HG02610 (cell line): ENCODE results near the gene DNAI2.

Source experiments
- ATAC-seq: cut with Tn5 transposase; IDR thresholded peaks from one replicate; pipeline ENCODE4 v1.9.1; 2021; ENCODE audit warnings: mild to moderate bottlenecking, moderate library complexity; ENCODE audit not compliant: unreplicated experiment

DNAI2 gene

DNA sequence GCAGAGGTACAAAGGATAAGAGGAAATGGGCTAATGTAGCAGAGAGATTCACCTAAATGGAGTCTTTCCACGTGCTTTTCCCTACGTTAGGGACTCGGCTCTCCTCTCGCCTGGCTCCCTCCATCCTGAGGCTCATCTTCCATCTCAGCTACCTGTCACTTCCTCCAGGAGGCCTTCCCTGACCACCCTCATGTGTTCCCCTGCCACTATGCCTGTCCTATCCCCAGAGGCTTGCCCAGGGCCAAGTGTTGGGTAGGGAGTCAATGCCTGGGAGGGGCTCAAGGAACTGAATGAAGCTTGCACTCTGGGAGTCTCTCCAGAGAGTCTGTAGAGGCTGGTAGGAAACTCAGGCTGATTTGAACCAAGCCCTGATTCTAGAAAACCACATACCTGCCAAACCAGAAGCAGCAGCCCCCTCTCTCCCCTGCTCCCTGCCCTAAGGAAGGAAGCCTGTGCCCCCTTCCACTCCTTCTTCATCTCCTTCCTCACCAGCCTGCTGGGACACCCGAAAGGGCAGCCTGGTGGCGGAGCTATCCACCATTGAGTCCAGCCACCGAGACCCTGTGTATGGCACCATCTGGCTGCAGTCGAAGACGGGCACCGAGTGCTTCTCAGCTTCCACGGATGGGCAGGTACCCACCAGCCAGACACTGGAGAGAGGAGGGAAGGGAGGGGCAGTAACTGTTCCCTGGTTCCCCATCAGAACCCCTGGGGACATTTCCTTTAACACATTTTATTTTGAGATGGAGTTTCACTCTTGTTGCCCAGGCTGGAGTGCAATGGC, 25.4 kb downstream of the DNAI2 start:
- ATAC-seq, result no peak

DNA sequence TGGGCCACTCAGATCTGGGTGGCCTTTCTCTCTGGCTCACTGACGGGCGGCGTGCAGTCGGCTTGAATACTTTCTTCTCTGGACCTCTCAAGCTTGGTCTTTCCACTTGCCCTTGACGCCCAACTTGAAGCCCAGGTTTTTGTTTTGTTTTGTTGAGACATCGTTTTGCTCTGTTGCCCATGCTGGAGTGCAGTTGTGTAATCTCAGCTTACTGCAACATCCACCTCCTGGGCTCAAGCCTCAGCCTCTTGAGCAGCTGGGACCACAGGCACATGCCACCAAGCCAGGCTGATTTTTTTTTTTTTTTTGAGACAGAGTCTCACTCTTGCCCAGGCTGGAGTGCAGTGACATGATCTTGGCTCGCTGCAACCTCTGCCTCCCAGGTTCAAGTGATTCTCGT, 29.3 kb downstream of the DNAI2 start:
- no peak for ATAC-seq

DNA sequence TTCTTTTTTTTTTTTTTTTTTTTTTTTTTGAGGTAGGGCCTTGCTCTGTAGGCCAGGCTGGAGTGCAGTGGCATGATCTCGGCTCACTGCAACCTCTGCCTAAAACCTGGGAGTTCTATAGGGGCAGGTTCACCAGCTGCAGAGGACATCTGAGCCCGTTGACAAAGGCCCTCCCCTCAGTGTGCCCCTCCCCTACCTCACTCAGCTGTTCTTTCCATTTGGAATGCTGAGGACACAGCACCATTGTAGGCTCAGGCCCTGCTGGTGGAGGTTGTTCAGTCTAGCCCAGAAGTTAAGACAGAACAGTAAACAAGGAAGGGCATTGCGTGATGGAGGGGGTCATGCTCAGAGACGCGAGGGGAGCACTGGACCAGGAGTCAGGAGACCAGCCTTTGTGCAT, 30.1 kb downstream of the DNAI2 start:
- no peak for ATAC-seq

DNA sequence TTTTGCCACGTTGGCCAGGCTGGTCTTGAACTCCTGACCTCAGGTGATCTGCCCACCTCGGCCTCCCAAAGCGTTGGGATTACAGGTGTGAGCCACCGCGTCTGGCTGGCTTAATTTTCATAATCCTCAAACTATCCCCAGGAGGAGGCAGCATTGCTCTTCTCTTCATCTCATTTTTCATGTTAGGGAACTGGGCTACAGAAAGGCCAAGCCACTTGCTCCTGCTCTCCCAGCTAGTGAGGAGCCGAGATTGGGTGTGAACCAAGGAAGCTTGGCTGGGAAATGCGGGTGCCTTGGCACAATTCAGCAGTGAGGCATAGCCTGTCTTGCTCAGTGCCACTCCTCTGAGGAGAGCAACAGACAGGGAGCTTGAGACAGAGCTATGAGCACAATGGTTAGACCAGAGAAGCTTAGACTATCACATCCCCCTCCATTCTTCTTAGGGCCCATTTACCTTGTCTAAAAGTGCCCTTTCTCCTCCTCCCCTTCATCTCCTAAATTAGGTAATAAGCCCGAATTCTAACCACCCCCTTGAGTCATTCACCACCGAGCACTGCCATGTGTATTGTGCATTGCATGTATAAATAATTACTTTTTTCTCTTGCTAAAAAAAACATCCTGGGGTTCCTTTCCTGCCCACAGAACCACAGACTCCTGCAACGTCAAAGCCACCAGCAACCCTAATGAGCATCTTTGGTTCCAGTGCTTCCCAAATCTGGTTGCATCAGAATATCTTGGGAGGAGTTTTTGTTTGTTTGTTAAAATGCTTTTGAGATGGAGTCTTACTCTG, 32.0 kb downstream of the DNAI2 start:
- no peak for ATAC-seq

DNA sequence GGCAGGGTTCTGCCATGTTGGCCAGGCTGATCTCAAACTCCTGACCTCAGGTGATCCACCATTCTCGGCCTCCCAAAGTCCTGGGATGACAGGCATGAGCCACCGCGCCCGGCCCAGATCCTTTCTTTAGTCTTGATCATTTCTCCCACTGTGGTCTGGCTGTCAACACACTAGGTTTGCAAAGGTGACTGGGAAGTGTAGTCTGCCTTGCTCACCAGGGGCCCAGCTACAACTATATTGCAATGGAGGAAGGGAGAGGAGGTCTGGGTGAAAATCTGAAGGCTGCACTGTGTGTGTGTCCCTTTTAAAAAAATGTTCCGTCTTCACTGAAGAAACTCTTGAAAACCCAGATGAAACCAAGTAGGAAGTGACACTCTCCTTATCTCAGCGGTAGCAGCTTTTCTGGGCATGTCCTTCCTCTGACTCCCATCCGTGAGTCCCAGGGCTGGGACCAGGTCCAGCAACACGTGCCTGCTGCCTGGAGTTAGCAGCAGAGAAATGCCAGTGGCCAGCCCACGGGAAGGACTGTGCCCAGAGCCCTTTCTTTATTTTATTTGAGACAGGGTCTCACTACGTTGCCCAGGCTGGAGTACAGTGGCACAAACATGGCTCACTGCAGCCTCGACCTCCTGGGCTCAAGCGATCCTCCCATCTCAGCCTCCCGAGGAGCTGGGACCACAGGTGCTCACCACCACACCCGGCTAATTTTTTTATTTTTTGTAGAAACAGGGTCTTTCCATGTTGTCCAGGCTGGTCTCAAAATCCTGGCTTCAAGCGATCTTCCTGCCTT, 34.1 kb downstream of the DNAI2 start:
- no peak for ATAC-seq

DNA sequence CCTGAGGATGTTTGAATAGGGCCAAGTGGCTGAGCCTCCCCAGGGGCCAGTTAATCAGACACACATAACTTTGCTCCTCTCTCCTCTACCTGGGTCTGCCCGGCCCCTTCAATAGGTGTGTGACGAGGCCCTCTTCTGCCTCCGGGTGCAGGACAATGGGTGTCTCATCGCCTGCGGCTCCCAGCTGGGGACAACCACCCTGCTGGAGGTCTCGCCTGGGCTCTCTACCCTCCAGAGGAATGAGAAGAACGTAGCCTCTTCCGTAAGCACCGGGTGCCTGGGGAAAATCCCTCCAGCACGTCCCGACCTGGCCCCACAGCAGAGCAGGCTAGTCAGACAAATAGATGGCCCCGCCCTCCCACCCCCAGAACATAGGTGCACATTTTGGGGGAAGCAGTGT, 35.9 kb downstream of the DNAI2 start:
- no peak for ATAC-seq

DNA sequence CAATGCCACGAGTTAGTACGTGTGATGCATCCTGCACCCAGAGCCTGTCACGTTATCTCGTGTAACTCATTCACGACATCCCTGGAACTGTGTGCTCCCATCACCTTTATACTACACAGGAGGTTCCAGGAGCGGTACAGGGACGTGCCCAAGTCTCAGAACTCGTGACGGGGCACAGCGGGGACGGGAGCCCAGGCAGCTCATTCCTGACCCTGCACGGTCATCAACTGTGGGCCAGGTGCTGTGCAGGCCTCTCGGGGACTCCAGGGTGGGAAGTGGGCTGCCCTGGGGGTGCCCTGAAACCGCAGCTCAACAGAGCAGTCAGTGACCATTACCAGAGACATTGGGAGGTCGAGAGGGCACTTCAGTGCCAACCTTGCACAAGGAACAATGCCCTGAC, 40.8 kb downstream of the DNAI2 start:
- ATAC-seq, result no peak

DNA sequence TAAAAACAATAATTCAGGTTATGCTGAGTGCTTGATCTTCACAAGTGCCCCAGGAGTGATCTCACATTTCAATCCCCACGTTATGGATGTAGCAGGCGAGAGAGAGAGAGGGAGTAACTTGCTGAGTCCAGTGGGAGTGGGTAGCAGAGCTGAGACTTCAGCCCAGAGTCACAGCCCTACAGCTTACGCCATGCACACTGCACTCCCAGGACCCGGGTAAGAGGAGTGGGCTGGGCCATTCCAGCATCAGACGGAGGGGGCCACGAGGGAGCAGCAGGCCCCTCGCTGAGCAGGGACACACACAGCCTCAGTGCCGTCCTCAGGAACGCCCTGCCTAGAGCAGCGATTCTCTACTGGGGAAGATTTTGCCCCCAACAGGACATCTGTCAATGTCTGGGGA, 42.2 kb downstream of the DNAI2 start:
- ATAC-seq, result no peak

DNA sequence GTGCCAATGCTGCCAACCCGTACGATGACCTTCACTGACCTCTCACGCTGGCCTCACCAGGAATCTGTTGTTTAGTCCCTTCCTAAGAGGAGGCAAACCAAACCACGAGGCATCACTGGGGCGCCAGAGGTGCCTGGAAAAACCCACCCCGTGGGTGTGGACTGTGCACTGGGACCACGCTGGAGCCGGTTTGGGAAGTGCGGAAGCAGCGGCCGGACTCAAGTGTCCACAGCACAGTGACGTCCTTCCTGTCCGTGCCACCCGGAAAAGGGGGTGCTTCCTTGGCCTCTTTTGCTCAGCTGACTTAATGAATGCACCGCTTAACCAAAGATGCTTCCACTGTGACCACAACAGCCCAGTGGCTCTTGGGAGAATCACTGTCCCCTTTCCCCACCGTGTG, 43.0 kb downstream of the DNAI2 start:
- ATAC-seq, result no peak

DNA sequence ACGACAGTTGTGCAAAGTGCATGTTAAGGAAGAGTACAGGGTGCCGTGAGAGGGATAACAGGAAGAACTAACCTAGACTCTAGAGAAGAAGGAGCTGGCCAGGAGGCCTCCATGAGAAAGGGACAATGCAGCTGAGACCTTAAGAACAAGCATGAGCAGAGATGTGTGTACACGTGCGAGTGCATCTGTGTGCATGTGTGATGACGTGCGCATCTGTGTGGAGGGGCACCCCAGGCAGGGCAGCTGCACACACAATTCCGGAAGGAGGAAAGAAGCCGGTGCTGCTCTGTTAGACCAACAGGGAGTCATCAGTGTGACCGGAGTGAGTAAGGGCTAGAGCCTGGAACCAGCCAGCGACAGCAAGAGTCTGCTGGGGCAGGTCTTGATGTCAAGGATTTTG, 44.4 kb downstream of the DNAI2 start:
- no peak for ATAC-seq

DNA sequence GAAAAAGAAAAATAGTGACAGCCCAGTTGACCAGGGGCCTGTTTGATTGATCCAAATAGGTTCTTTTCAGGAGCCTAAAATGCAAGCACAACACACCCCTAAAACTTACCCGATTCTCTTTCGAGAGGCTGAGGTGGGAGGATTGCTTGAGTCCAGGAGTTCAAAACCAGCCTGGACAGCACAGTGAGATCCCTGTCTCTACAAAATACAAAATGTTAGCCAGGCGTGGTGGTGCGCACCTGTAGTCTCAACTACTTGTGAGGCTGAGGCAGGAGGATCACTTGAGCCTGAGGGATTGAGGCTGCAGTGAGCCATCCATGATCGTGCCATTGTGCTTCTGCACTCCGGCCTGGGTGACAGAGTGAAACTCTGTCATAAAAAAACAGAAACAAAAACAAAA, 50.5 kb downstream of the DNAI2 start:
- ATAC-seq, result no peak

DNA sequence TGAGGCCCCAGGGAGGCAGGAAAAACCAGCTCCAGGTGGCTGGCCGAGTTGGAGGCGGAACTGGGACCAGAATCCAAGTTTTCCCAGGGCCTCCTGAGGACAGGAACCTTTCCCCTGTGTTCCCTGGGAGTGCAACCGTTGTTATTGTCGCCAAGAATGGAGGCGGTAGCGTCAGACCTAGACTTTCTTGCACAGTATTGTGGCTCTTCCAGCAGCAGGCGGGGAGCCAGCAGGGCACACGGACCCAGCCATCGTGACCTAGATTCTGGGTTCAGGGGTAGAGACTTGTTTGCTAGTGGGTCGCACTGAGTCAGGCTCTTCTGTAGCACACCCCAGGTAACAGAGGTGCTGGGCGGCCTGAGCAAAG, 51.3 kb downstream of the DNAI2 start:
- ATAC-seq, result no peak

DNA sequence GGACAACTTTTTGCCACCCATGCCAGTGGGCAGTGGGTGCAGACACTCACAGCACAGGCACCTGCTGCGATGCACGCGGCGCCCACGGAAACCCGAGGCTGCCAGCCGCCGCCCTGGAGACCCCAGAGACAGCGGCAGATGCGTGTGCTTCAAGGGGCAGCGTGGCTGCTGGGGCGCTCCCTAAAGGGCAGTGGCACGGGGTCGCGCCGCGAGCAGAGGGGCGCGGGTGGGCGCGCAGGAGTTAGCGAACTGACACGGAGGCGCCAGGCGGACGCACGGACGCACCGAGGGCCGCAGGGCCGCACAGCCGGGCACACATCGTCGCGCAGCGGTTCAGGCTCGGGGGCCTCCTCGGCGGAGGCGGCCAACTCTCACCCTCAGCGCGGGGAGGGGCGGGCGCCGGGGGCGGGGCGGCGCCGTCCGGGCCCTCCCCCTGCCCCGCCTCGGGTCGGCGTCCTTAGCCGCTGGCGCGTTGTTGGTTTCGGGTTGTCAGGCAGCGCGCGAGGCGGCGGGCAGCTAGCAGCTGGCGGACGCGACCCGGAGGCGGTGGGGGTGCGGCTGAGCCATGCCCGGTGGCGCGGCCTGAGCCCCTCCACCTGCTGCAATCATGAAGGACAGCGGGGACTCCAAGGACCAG, 51.8 kb downstream of the DNAI2 start, which contains the start of gene KIF19:
Gene KIF19, plus strand, starts transcription at position 484 of the 637 bp plus-strand sequence. Its CDS starts 124 bp downstream, at position 608.
- ATAC-seq, result no peak

DNA sequence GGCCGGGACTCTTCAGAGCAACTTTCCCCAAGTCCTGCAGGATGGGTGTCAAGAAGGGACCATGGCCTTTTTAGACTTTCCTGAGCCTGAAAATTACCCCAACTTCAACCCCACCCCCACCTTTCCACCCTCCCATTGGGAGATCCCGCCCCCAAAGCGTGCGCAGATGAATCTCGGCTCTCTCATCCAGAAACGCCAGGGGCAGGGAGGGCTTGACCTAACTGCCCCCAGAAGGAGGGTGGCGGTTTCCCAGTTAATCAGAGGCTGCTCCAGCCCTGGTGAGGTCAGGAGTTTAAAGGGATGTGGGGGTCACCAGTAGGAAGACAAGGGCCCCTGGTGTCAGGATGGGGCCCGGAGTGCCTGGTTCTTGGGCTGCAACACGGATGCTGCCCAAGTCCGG, 52.5 kb downstream of the DNAI2 start:
- ATAC-seq, result no peak

DNA sequence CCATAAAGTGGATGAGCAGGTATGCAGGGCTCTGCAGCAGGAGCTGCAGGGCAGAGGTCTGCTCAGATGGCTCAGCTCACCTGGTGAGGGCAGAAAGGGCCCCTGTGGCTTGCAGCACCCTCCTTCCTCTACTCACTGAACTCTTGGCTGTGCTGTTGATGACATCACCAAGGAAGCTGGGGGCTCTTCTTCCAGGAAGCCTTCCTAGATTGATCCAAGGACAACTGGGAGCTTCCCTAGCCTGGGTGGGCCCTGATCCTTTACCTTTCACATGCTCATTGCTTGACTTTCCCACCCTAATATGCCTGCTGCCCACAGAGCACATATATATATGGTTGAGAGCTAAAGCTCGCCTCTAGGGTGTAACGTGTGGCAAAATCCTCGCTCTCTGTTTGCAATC, 54.5 kb downstream of the DNAI2 start:
- no peak for ATAC-seq

DNA sequence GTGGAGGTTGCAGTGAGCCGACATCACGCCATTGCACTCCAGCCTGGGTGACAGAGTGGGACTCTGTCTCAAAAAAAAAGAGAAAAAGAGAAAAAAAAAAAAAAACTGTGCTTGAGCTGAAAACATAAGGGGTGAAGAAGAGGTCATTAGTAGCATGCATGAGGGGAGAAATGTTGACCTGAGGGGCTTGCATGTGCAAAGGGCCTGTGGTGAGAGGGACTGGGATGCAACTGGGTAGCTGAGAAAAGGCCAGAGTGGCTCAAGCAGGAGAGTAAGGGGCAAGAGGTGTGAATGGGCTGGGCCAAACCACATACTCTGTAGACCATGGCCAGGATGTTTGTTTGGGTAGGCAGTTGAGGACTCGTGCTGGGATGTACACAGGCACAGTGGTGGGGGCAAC, 55.3 kb downstream of the DNAI2 start:
- ATAC-seq, result no peak

DNA sequence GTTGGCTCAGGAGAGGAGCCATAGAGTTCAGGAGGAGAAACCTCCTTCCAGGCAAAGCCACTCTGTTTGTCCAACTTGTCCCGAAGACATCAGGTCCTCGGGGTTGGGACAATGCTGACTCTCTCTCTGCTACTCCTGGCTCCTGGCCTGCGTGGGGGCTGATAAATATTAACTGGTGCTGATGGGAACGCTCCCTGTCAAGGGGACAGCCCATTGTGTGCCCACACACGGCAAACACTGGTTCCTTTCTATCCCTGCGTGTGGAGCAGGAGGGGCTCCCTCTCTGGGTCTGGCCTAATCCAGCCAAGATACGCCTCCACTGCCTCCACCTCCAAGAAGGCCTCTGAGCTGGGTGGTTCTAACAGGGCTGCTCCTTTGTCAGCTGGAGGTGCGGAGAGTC, 56.4 kb downstream of the DNAI2 start:
- ATAC-seq, result no peak

DNA sequence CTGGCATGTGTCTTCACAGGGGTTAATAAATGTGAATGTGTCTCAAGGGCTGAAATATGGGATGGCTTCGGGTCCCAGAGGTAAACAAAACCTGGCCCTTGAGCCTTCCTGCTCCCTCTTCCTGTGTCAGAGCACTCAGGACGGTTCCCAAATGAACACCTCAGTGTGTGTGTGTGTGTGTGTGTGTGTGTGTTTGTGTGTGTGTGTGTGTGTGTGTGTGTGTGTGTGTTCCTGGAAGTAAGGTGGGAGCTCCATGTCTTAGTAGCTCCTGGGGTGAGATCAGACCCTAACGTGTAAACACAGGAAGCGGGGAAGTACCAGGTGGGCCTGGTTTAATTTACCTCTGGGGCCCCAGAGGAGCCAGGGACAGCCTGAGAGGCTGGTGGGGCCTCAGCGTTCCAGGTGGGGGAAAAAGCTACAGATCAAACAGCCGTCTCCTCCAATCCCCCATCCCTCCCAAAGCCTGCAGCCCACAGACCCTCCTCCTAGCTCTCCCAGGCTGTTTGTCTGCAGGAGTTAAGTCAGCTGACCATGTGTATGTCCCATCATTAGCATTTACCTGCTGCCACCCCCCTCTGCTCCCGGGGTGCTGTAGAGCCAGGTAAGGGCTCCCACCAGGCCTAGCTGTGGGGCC, 58.1 kb downstream of the DNAI2 start:
- ATAC-seq, result no peak

DNA sequence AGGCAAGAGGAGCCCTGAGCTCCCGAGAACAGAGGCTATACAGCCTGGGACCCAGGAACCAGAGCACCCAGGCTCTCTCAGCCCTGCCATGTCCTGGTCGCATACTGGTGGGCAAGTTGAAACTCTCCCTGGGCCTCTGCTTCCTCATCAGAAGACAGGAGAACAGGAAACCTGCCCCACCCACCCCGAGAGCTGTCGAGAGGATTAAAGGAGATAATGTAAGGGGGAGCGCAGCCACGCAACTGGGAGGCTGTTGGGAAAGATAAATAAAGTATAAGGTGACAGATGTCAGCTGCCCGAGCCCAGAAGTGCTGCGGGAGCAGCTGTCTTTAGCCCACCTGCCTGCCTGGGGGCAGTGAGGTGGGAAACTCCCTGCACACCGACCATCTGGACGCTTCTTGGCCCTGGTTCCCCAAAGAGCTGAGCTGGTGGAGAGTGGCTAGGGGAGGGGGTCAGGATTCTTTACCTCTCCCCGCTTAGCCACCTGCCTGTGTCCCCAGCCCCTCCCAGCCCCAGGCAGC, 58.8 kb downstream of the DNAI2 start:
- ATAC-seq, result no peak

DNA sequence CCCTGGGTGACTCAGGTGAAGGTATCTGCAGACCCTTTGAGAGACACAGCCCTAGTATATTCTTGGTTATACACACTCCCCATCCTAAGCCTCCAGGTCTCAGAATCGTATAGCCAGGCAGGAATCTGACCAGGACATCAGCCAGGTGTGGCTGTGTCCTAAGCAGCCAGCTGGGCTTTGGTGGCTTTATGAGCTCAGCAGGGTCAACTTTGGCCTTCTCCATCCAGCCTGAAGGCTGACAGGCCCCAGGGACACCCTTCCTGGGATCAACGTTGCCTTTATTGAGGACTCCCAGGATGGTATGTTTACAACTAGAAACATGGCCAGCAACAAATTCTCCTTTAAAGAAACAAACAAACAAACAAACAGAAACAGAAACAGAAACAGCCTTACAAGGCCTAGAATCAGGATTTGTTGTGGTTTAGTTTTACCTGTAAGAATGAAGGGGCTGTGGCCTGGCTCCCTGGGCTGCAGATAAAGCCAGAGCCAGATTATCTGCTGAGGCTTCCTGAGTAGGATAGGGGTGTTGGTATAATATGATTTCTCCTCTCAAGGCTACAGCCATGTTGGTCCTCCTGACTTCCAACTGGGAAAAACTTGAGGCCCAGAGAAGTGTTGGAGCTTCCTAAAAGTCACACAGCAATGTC, 60.5 kb downstream of the DNAI2 start:
- ATAC-seq, result no peak
